ENCODE measurements around the gene SLC16A6.
"Not testable (repeated sequence)": the region's sequence is repeated elsewhere in the genome, so short reads cannot be mapped to it uniquely, and the experiment has no call there.

The SLC16A6 gene

DNA sequence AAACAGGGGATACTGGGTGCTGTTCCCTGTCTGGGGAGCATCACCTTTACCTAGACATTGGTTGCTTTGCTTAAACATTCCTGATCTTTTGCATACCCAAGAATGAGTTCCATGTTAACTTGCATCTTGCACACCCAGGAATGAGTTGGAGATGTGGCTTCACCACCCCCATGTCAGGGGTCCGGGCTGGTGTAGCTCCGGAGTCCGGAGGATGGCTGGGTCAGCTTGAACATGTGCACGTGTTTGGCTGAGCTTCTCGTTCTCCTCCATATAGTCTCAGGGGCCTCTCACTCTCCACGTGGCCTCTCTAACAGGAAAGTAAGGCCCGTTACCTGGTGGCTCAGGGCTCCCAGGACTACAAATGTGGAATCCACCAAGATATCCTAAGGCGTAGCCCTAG is 61.3 kb downstream of the SLC16A6 start:
- H3K36me3 ChIP-seq (ENCODE audit: low read depth), result no peaks in the 10 kb centered on the region
- TF ChIP-seq, protein P1, sequence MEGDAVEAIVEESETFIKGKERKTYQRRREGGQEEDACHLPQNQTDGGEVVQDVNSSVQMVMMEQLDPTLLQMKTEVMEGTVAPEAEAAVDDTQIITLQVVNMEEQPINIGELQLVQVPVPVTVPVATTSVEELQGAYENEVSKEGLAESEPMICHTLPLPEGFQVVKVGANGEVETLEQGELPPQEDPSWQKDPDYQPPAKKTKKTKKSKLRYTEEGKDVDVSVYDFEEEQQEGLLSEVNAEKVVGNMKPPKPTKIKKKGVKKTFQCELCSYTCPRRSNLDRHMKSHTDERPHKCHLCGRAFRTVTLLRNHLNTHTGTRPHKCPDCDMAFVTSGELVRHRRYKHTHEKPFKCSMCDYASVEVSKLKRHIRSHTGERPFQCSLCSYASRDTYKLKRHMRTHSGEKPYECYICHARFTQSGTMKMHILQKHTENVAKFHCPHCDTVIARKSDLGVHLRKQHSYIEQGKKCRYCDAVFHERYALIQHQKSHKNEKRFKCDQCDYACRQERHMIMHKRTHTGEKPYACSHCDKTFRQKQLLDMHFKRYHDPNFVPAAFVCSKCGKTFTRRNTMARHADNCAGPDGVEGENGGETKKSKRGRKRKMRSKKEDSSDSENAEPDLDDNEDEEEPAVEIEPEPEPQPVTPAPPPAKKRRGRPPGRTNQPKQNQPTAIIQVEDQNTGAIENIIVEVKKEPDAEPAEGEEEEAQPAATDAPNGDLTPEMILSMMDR (IDR thresholded peaks at IDR 0.05; ENCODE audit: poor library complexity, severe bottlenecking), result no peak
- no peak overlapping the region for H3K4me3 ChIP-seq (ENCODE audit: severe bottlenecking)
- H3K27ac ChIP-seq (ENCODE audit: poor library complexity, severe bottlenecking), result no peak overlapping the region
- H3K4me1 ChIP-seq (ENCODE audit: insufficient read depth, poor library complexity, severe bottlenecking), result no peaks in the 10 kb centered on the region
- H3K27me3 ChIP-seq (ENCODE audit: insufficient read depth, poor library complexity, severe bottlenecking), result no peaks in the 10 kb centered on the region
- DNase-seq (ENCODE audit: low spot score) (no peak), ATAC-seq (ENCODE audit: low read depth) (no peak)
- no peaks in the 10 kb centered on the region for H3K9me3 ChIP-seq (ENCODE audit: severe bottlenecking)

DNA sequence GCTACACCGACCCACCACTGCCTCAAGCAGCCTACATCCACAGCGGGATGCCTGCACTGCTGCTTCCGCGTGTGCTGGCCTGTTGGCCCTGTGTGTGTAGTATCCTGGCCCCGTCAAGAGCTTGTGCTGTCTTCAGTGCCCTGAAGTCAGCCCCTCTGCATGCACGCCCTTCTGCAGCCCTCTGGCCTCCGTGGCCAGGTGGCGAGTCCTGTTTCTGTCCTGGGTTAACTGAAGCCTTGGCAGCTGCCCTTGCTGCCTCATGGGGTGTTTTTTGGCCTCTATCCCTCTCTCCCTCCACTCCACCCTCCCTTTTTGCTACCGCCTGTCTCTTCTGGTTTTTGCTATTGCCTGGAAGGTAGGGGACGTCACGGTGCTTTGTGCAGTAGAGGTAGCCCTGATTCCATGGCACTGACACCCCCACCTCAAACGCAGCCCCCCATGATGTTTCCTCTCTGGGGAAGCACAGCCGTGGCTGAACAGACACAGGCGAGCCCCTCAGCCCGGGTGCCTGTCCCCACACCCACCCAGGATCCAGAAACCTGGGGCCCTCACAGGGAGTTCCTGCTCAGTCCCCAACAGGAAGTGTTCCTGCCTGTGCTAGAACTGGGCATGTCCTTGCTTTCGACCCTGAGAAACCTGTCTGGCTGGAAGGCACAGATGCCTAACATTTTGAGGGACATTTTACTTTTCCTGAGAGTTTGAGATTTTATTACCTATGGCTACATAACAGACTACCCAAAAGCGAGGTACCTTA is 61.9 kb downstream of the SLC16A6 start:
- Histone ChIP-seq H3K4me3 (ENCODE audit: severe bottlenecking) (no peak overlapping the region), H3K27ac (ENCODE audit: poor library complexity, severe bottlenecking) (no peak overlapping the region), H3K36me3 (ENCODE audit: low read depth) (no peaks in the 10 kb centered on the region), H3K9me3 (ENCODE audit: severe bottlenecking) (no peaks in the 10 kb centered on the region), H3K27me3 (ENCODE audit: insufficient read depth, poor library complexity, severe bottlenecking) (no peaks in the 10 kb centered on the region), H3K4me1 (ENCODE audit: insufficient read depth, poor library complexity, severe bottlenecking) (no peaks in the 10 kb centered on the region)
- TF ChIP-seq, protein P1 (IDR thresholded peaks at IDR 0.05; ENCODE audit: poor library complexity, severe bottlenecking), result no peak
- no peak for ATAC-seq (ENCODE audit: low read depth)
- no peak for DNase-seq (ENCODE audit: low spot score)

DNA sequence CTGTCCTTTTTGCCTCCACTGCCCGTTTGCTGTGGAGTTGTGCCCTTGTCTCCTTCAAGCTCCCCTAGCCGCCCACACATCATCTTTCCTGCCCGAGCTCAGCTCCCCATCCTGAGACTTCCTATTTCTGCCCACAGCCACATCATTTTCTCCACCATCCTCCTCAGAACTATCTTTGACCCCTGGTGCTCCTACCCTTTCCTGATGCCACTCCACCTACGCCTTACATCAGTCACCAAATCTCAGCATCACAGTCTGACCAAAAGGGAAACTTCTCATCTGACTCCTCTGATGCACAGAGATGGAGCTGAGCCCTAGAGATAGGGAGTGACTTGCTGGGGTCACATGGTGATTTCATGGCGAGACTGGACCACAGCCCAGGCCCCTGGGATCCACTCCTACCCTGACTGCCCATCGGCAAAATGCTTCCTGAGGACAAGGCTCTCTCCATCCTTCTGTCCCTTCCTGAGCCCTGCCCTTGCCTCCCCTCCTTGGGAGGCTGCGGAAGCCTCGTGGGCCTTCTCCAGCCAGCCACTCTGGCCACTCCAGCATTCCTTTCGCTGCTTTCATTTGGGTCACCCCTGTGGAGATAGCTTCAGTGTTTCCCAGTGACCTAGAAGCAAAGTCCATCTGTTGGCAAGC is 62.8 kb downstream of the SLC16A6 start:
- H3K4me1 ChIP-seq (ENCODE audit: insufficient read depth, poor library complexity, severe bottlenecking); H3K9me3 ChIP-seq (ENCODE audit: severe bottlenecking); H3K36me3 ChIP-seq (ENCODE audit: low read depth); ATAC-seq (ENCODE audit: low read depth); H3K27me3 ChIP-seq (ENCODE audit: insufficient read depth, poor library complexity, severe bottlenecking); H3K27ac ChIP-seq (ENCODE audit: poor library complexity, severe bottlenecking); H3K4me3 ChIP-seq (ENCODE audit: severe bottlenecking); DNase-seq (ENCODE audit: low spot score): not testable (repeated sequence)

DNA sequence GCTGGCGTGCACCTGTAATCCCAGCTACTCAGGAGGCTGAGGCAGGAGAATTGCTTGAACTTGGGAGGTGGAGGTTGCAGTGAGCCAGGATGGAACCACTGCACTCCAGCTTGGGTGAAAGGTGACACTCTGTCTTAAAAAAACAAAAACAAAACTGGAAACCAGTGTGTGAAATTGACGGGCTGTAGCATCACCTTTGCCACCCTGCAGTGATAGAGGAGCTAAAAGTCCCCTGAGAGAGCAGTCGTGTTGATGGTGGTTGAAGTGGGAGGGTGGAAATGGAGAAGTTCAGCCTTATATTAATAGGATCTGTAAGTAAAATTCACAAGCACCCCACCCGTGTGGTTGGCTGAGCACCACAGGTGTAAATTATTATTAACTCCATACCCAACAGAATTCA is 65.9 kb downstream of the SLC16A6 start:
- not testable (repeated sequence) for H3K9me3 ChIP-seq (ENCODE audit: severe bottlenecking); DNase-seq (ENCODE audit: low spot score); H3K27ac ChIP-seq (ENCODE audit: poor library complexity, severe bottlenecking); H3K27me3 ChIP-seq (ENCODE audit: insufficient read depth, poor library complexity, severe bottlenecking); H3K4me3 ChIP-seq (ENCODE audit: severe bottlenecking); H3K36me3 ChIP-seq (ENCODE audit: low read depth); H3K4me1 ChIP-seq (ENCODE audit: insufficient read depth, poor library complexity, severe bottlenecking); ATAC-seq (ENCODE audit: low read depth)

DNA sequence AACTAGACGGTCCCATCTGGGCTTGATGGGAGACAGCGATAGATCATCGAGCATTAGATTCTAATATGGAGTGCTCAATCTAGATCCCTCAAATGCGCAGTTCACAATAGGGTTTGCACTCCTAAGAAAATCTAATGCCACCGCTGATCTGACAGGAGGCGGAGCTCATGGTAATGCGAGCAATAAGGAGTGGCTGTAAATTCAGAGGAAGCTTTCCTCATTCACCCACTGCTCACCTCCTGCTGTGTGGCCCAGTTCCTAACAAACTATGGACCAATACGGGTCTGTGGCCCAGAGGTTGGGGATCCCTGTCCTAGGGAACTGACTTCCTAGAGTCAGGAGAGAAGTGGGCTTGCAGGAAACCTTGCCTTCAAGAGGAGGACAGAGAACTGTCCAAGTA is 68.3 kb downstream of the SLC16A6 start:
- no peak overlapping the region for H3K27ac ChIP-seq (ENCODE audit: poor library complexity, severe bottlenecking)
- no peak for DNase-seq (ENCODE audit: low spot score)
- ATAC-seq (ENCODE audit: low read depth), result no peak
- H3K36me3 ChIP-seq (ENCODE audit: low read depth), result no peaks in the 10 kb centered on the region
- TF ChIP-seq, protein P1 (IDR thresholded peaks at IDR 0.05; ENCODE audit: poor library complexity, severe bottlenecking), result no peak
- no peaks in the 10 kb centered on the region for H3K27me3 ChIP-seq (ENCODE audit: insufficient read depth, poor library complexity, severe bottlenecking)
- no peaks in the 10 kb centered on the region for H3K4me1 ChIP-seq (ENCODE audit: insufficient read depth, poor library complexity, severe bottlenecking)
- no peaks in the 10 kb centered on the region for H3K9me3 ChIP-seq (ENCODE audit: severe bottlenecking)
- no peak overlapping the region for H3K4me3 ChIP-seq (ENCODE audit: severe bottlenecking)

DNA sequence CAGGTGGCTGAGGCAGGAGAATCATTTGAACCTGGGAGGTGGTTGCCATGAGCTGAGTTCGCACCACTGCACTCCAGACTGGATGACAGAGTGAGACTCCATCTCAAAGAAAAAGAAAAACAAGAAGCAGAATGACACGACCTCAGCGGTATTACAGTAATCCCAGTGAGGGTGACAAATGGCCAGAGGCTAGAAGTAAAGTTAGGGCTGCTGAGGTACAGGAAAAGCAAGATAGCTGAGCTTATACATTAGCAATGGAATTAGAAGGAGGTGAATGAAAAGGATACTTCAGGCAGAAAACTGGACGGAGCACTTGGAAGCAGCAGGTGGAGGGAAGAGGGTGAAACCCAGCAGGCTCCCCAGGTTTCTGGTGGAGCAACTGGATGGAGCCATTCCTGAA is 69.1 kb downstream of the SLC16A6 start:
- DNase-seq (ENCODE audit: low spot score) (no peak), ATAC-seq (ENCODE audit: low read depth) (no peak)
- H3K27me3 ChIP-seq (ENCODE audit: insufficient read depth, poor library complexity, severe bottlenecking), result no peaks in the 10 kb centered on the region
- H3K4me1 ChIP-seq (ENCODE audit: insufficient read depth, poor library complexity, severe bottlenecking), result no peaks in the 10 kb centered on the region
- TF ChIP-seq, protein P1 (IDR thresholded peaks at IDR 0.05; ENCODE audit: poor library complexity, severe bottlenecking), result no peak
- no peak overlapping the region for H3K27ac ChIP-seq (ENCODE audit: poor library complexity, severe bottlenecking)
- H3K36me3 ChIP-seq (ENCODE audit: low read depth), result no peaks in the 10 kb centered on the region
- no peaks in the 10 kb centered on the region for H3K9me3 ChIP-seq (ENCODE audit: severe bottlenecking)
- H3K4me3 ChIP-seq (ENCODE audit: severe bottlenecking), result no peak overlapping the region

DNA sequence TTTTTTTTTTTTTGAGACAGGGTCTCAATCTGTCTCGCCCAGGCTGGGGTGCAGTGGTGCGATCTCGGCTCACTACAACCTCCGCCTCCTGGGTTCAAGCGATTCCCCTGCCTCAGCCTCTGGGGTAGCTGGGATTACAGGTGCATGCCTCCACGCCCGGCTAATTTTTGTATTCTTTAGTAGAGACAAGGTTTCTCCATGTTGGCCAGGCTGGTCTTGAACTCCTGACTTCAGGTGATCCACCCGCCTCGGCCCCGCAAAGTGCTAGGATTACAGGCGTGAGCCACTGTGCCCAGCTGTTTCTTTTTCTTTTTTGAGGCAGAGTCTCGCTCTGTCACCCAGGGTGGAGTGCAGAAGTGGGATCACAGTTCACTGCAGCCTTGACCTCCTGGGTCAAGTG is 70.1 kb downstream of the SLC16A6 start:
- H3K27ac ChIP-seq (ENCODE audit: poor library complexity, severe bottlenecking); H3K9me3 ChIP-seq (ENCODE audit: severe bottlenecking); H3K4me1 ChIP-seq (ENCODE audit: insufficient read depth, poor library complexity, severe bottlenecking); ATAC-seq (ENCODE audit: low read depth); H3K27me3 ChIP-seq (ENCODE audit: insufficient read depth, poor library complexity, severe bottlenecking); H3K36me3 ChIP-seq (ENCODE audit: low read depth); H3K4me3 ChIP-seq (ENCODE audit: severe bottlenecking); DNase-seq (ENCODE audit: low spot score): not testable (repeated sequence)

DNA sequence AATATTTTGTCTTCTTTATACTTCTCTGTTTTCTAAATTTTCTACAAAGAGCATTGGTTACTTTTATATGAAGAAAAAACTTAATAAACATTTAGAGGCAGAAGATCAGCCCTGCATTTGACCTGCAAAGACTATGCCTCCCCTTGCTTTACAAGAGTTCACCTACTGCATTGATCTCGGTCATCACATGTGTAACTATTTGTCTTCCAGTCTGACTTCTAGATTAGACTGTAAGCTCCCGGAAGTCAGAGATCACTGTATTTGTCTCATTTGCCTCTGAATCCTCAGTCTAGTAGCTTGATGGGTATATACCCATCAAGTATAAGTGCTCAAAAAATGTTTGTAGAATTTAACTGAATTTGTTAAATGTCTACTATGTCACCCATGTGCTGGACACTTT is 70.7 kb downstream of the SLC16A6 start:
- not testable (repeated sequence) for H3K9me3 ChIP-seq (ENCODE audit: severe bottlenecking); H3K4me3 ChIP-seq (ENCODE audit: severe bottlenecking); H3K27me3 ChIP-seq (ENCODE audit: insufficient read depth, poor library complexity, severe bottlenecking); H3K4me1 ChIP-seq (ENCODE audit: insufficient read depth, poor library complexity, severe bottlenecking); H3K36me3 ChIP-seq (ENCODE audit: low read depth); H3K27ac ChIP-seq (ENCODE audit: poor library complexity, severe bottlenecking); ATAC-seq (ENCODE audit: low read depth); DNase-seq (ENCODE audit: low spot score)

All from RWPE2 (cell line).